Measurements from ENCODE around the gene NCOA7.
"Not testable (repeated sequence)": the region's sequence is repeated elsewhere in the genome, so short reads cannot be mapped to it uniquely, and the experiment has no call there.

The NCOA7 gene

DNA sequence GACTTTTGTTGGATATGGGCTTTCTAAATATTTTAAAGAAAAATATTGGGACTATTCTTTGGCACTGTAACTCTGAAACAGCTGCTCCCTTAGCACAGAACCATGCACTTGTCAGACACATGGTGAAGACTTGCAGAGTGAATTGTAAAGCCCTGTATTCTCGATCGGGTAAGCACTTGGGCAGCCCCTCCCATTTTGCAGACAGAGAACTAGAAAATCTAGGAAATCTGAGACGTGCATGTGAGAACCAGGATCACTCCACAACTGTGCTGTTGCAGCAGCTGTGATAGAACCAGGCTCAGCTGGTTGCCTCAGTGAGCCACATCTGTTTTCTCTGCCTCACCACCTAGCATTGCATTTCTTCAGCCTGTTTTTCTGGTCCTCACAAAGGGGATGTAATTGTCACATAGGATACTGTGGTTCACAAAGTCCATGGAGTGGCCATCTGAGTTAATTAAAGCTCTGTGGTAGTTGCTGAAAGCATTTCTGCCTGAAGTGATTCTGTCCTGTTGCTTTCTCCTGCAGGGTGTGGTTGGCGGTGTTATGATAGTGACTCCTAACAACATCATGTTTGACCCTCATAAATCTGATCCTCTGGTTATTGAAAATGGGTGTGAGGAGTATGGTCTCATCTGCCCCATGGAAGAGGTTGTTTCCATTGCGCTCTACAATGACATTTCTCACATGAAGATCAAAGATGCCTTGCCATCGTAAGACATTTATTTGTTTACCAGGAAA lies 94.0 kb downstream of the NCOA7 start:
- no peak for DNase-seq

- DNase-seq = no peak
Measured at GRCh38 chr6:125886021-125886420, 95.3 kb downstream of the NCOA7 start.

- no peak for DNase-seq
Measured at GRCh38 chr6:125886914-125887313, 96.2 kb downstream of the NCOA7 start.

GRCh38 chr6:125887372-125887771 lies 96.6 kb downstream of the NCOA7 start:
- DNase-seq = no peak

- DNase-seq = peak; percentile 40
Measured at GRCh38 chr6:125888989-125889656, 98.4 kb downstream of the NCOA7 start.

- DNase-seq = no peak
Measured at GRCh38 chr6:125899726-125900182, 109.0 kb downstream of the NCOA7 start.

GRCh38 chr6:125904871-125905270 lies 114.1 kb downstream of the NCOA7 start:
- DNase-seq = peak; percentile 69

GRCh38 chr6:125906158-125906998 lies 115.6 kb downstream of the NCOA7 start:
- peak; percentile 45 for DNase-seq

DNA sequence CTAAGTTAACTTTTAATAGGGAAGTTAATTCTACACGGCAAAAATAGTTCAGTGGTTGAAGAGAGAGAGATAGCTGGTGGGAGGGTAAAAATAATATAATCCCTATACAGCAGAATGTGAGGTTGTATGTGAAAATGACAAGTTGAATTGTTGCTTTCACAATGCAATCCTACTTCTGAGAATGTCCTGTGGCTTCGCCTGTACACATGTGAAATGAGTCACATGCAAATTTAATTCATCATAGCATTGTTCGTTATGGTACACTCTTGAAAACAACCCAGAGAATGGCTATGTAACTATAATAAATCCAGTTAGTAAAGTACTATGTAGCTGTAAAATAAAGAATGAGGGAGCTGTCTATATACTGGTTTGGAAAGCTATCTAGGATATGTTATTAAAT lies 119.8 kb downstream of the NCOA7 start:
- peak; percentile 49 for DNase-seq

DNA sequence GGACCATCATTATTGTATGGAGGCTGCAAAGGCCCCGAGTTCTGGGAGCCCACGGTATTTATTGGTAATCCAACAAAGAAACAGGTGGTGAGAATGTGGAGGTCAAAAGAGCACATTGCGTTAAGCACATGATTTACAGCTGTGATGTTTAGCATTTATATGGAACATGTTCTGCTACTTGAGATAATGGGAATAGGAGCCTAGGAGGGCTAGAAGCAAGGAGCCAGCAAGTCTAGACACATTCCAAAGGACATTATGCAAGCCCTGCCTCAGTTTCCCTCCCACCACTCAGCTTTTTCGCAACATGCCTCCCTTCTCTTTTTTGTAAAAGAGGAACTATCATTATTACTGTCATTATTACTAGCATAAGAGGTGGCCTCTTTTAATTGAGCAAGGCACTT lies 120.3 kb downstream of the NCOA7 start:
- DNase-seq = not testable (repeated sequence)

GRCh38 chr6:125912430-125912829 lies 121.7 kb downstream of the NCOA7 start:
- DNase-seq = not testable (repeated sequence)

- DNase-seq = no peak
Measured at GRCh38 chr6:125913145-125913544, 122.4 kb downstream of the NCOA7 start.

GRCh38 chr6:125913864-125914351 lies 123.1 kb downstream of the NCOA7 start:
- peak; percentile 95 for DNase-seq

DNA sequence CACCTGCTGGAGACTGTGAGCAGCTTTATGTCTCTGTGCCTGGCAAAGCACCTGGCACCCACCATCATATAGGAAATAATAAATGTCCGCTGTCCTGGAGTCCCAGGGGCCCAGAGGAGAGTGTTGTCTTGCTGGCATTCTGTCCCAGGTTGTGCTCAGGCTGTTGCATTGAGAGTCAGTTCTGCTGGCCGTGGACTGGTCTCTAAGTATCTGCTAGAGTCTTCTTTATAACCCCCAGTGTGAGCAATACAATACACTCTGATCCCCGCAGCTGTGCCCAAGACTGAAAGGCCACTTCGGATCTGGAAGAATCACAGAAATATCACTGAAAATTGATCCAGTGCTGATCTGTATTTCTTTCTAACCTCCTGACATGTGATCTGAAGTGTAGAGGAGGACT lies 127.5 kb downstream of the NCOA7 start:
- DNase-seq = no peak

DNA sequence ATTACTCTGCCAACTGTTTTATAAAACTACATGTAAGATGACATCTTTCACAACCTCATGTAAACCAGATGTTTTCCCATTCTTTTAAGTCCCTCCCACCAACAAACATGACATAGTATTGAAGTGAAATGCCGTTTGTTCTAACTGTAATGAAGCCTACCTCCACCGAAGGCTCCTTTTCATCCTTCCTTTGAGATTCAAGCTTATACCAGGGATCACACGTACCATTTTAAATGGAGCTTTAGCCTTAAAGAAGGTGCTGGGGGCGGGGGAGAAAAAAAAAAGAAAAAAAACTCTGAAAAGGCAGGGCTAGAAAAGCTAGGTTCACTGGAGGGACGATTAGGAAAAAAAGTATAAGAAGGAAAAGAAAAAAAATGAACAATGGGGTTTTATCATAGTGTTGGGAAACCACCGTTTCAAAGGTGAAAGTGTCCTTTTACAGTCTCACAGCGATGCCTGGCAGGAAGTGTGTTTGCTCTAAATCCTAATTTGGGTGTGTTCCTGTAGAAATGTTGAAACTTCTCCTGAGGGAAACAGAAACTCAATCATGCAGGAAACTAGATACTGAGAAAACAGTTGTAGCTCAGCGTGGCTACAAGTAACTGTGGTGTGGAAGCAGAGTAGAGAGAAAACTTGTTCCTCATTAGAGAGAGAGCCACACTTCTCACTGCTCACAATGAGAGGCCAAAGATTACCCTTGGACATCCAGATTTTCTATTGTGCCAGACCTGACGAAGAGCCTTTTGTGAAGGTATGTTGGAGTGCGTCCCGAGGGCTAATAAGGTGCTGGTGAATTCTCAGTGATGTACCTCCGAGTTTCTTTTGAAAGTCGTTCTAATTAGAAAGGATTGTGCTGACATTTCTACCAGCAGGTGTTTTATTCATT lies 128.2 kb downstream of the NCOA7 start:
- DNase-seq = peak; percentile 84

DNA sequence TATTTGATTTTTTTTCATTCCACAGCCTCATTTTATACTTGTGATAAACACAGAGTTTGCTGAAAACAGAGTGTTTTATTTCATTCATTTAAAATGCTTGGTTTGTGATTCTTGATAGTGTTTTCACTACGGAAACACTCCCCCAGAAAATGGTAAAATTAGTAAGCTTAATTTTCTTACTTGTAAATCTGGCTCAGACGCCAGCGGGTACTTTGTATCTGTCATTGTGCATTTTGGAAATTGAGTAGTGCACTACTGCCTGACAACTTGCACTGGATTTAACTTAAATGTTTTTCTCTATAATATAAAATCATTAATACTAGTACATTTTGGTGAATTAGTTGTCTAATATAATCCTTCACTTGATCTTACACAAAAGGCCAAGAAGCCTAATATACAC lies 128.9 kb downstream of the NCOA7 start:
- DNase-seq = no peak

DNA sequence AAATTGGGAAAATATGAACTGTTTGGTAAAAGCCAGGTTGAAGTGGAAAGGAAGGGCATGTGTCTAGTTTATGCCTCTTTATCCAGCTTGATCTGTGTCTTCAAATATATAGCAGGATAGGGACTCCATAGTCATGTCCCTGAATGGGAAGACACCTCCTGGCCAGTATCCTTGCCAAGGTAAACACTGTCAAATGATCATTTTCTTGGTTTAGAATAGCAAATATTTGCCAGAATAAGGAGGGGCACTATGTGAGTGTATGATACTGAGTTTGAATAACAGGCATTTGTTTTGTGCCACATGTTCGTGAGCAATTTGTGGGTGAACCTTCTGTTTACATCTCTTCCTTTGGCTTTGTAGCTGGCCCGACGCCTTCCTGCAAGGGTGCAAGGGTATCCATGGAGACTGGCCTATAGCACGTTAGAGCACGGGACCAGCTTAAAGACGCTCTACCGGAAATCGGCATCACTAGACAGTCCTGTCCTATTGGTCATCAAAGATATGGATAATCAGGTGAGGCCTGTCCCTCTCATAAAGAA lies 131.6 kb downstream of the NCOA7 start:
- no peak for DNase-seq

DNA sequence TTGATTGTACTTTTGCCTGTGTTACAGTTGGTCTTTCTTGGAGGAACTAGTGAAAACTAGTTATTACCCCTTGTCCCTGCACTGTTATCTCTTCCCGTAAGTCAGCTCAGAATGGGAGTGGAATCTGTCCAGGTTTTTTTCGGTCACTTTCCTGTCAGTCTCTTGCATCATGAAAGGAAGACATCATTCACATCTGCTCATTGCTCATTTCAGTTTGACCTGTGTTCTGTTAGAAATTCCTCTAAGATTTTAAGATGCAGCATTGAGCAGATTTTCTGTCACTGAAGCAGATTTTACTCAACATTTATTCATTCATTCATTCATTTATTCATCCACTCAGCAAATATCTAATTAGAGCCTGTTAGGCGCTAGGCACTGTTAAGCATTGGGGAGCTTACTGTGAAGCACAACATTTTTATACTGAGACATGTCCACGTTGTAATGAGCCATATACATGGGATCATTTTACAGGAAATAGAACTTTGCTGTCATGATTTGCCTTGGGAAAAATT lies 132.7 kb downstream of the NCOA7 start:
- DNase-seq = no peak

DNA sequence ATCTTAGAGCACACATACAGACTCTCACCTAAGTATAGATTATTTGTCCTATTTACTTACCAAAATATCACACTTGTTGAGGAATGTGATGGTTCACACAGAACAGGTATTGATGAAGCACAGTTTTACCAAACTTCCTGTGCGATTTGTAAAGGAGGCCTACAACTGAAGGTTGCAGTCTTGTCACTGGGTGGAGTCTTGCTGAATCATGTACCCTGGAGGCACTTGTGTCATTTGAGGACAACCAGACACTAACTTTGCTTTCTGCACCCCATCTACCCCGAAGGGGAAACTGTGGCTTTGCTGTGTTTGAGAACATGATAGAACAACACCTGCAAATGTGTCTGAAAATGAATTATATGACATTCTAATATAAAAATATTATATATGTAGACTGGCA lies 133.4 kb downstream of the NCOA7 start:
- DNase-seq = peak; percentile 67

- no peak for DNase-seq
Measured at GRCh38 chr6:125924697-125925358, 134.1 kb downstream of the NCOA7 start.

DNA sequence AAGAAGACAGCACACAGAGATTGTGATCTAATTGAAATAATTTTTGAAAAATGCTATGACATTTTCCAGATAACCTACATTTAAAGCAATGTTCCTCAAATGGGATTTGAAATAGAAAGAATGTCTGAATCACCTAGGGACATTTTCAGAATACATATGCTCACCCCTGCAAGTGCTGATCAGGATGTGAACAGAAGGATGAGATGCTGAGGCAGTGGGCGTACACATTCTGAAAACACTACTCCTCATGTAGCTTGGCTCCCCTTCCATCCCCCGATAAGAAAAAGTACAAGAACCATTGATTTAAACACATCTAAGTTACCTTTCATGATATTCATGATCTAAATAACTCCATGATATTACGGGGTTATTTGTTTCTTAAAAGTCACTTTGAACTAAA lies 136.0 kb downstream of the NCOA7 start:
- DNase-seq = no peak
